Liver (tissue), 2 donors: ENCODE results near the gene C4orf36.

Source experiments
- TF ChIP-seq, protein P1 (sequence below): IDR thresholded peaks from 2 replicates; pipeline ENCODE4 v1.6.1; 2016; ENCODE audit warnings: antibody characterized with exemption
- TF ChIP-seq, protein P2 (sequence below): fragments of 150-350 bp; IDR thresholded peaks from 2 replicates; pipeline ENCODE4 v1.5.1; 2017; ENCODE audit warnings: improper control_type of control experiment, low read depth, low read length; ENCODE audit not compliant: missing input control
- donor health status: healthy.

DNA sequence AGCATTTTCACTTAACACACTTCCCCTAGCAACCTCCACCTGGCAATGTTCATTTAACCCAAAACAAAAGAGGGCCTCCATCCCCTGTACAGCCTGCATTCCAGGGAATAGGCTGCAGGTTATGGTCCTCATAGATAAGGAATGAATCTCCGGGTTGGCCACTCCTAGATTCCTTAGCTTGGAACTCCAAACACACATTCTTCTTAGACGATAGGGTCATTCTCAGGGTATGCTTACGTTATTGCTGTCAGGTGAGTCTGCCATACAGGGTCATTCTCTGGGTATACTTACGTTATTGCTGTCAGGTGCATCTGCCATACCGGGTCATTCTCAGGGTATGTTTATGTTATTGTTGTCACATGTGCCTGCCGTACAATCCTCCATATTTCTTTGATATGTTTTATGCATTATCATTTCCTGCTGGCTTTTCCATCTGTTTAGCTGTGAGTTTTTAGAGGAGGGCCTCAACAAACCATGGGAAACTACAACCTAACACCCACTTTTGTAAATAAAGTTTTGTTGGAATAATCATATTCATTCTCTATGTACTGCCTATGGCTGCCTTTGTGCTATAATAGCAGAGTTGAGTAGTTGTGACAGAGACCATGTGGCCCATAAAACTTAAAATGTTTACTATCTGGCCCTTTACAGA is 34.3 kb upstream of the C4orf36 start:
- TF ChIP-seq, protein P1, sequence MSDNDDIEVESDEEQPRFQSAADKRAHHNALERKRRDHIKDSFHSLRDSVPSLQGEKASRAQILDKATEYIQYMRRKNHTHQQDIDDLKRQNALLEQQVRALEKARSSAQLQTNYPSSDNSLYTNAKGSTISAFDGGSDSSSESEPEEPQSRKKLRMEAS = no peak
- TF ChIP-seq, protein P2, sequence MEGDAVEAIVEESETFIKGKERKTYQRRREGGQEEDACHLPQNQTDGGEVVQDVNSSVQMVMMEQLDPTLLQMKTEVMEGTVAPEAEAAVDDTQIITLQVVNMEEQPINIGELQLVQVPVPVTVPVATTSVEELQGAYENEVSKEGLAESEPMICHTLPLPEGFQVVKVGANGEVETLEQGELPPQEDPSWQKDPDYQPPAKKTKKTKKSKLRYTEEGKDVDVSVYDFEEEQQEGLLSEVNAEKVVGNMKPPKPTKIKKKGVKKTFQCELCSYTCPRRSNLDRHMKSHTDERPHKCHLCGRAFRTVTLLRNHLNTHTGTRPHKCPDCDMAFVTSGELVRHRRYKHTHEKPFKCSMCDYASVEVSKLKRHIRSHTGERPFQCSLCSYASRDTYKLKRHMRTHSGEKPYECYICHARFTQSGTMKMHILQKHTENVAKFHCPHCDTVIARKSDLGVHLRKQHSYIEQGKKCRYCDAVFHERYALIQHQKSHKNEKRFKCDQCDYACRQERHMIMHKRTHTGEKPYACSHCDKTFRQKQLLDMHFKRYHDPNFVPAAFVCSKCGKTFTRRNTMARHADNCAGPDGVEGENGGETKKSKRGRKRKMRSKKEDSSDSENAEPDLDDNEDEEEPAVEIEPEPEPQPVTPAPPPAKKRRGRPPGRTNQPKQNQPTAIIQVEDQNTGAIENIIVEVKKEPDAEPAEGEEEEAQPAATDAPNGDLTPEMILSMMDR = no peak
